ENCODE results near the gene PCMT1.
"Not testable (repeated sequence)": the region's sequence is repeated elsewhere in the genome, so short reads cannot be mapped to it uniquely, and the experiment has no call there.

Gene PCMT1

GRCh38 chr6:149847939-149848267 is 98.4 kb downstream of the PCMT1 start:
- Histone ChIP-seq H3K27me3 (ENCODE audit: insufficient read depth, low read length) (no peaks in the 10 kb centered on the region), H3K4me1 (ENCODE audit: insufficient read depth, low read length) (no peaks in the 10 kb centered on the region), H3K9ac (ENCODE audit: low read depth, low read length) (no peak overlapping the region), H3K4me3 (ENCODE audit: low read length) (no peak overlapping the region), H3K36me3 (ENCODE audit: insufficient read depth, low read depth, low read length) (no peaks in the 10 kb centered on the region), H3K9me3 (ENCODE audit: insufficient read depth, low read depth, low read length) (no peaks in the 10 kb centered on the region), H3K27ac (ENCODE audit: low read length) (no peak overlapping the region)

- not testable (repeated sequence) for H3K4me3 ChIP-seq (ENCODE audit: low read length); H3K27ac ChIP-seq (ENCODE audit: low read length); H3K27me3 ChIP-seq (ENCODE audit: insufficient read depth, low read length); H3K9me3 ChIP-seq (ENCODE audit: insufficient read depth, low read depth, low read length); H3K4me1 ChIP-seq (ENCODE audit: insufficient read depth, low read length); H3K36me3 ChIP-seq (ENCODE audit: insufficient read depth, low read depth, low read length); H3K9ac ChIP-seq (ENCODE audit: low read depth, low read length)
Observed at GRCh38 chr6:149848343-149848742, 98.8 kb downstream of the PCMT1 start.

- H3K27me3 ChIP-seq (ENCODE audit: insufficient read depth, low read length), result no peaks in the 10 kb centered on the region
- no peak overlapping the region for H3K27ac ChIP-seq (ENCODE audit: low read length)
- no peaks in the 10 kb centered on the region for H3K36me3 ChIP-seq (ENCODE audit: insufficient read depth, low read depth, low read length)
- no peaks in the 10 kb centered on the region for H3K9me3 ChIP-seq (ENCODE audit: insufficient read depth, low read depth, low read length)
- H3K4me1 ChIP-seq (ENCODE audit: insufficient read depth, low read length), result peaks cover 13% of the 10 kb centered on the region; the same call in 1 of the 2 replicates
- H3K9ac ChIP-seq (ENCODE audit: low read depth, low read length), result no peak overlapping the region
- no peak overlapping the region for H3K4me3 ChIP-seq (ENCODE audit: low read length)
Observed at GRCh38 chr6:149851461-149852110, 102.0 kb downstream of the PCMT1 start.

GRCh38 chr6:149852180-149852579 is 102.6 kb downstream of the PCMT1 start:
- H3K27ac ChIP-seq (ENCODE audit: low read length), result no peak overlapping the region
- H3K9ac ChIP-seq (ENCODE audit: low read depth, low read length), result no peak overlapping the region

GRCh38 chr6:149852881-149853280 is 103.3 kb downstream of the PCMT1 start:
- Histone ChIP-seq H3K4me1 (ENCODE audit: insufficient read depth, low read length) (peaks cover 13% of the 10 kb centered on the region; the same call in 1 of the 2 replicates), H3K9ac (ENCODE audit: low read depth, low read length) (no peak overlapping the region), H3K27me3 (ENCODE audit: insufficient read depth, low read length) (no peaks in the 10 kb centered on the region), H3K9me3 (ENCODE audit: insufficient read depth, low read depth, low read length) (no peaks in the 10 kb centered on the region), H3K36me3 (ENCODE audit: insufficient read depth, low read depth, low read length) (no peaks in the 10 kb centered on the region), H3K4me3 (ENCODE audit: low read length) (no peak overlapping the region), H3K27ac (ENCODE audit: low read length) (no peak overlapping the region)

More at GRCh38 chr6:149852180-149852579, 102.6 kb downstream of the PCMT1 start:
- Histone ChIP-seq H3K9me3 (ENCODE audit: insufficient read depth, low read depth, low read length) (no peaks in the 10 kb centered on the region), H3K36me3 (ENCODE audit: insufficient read depth, low read depth, low read length) (no peaks in the 10 kb centered on the region), H3K4me3 (ENCODE audit: low read length) (no peak overlapping the region), H3K4me1 (ENCODE audit: insufficient read depth, low read length) (peaks cover 13% of the 10 kb centered on the region; the same call in 1 of the 2 replicates), H3K27me3 (ENCODE audit: insufficient read depth, low read length) (no peaks in the 10 kb centered on the region)

- H3K27ac ChIP-seq (ENCODE audit: low read length); H3K27me3 ChIP-seq (ENCODE audit: insufficient read depth, low read length); H3K4me3 ChIP-seq (ENCODE audit: low read length); H3K9me3 ChIP-seq (ENCODE audit: insufficient read depth, low read depth, low read length); H3K9ac ChIP-seq (ENCODE audit: low read depth, low read length); H3K36me3 ChIP-seq (ENCODE audit: insufficient read depth, low read depth, low read length): not testable (repeated sequence)
- peaks cover 13% of the 10 kb centered on the region; the same call in 1 of the 2 replicates for H3K4me1 ChIP-seq (ENCODE audit: insufficient read depth, low read length)
Observed at GRCh38 chr6:149854017-149854416, 104.5 kb downstream of the PCMT1 start.

- Histone ChIP-seq H3K4me1 (ENCODE audit: insufficient read depth, low read length) (peaks cover 13% of the 10 kb centered on the region; the same call in 1 of the 2 replicates), H3K9ac (ENCODE audit: low read depth, low read length) (no peak overlapping the region), H3K27ac (ENCODE audit: low read length) (no peak overlapping the region), H3K9me3 (ENCODE audit: insufficient read depth, low read depth, low read length) (no peaks in the 10 kb centered on the region), H3K27me3 (ENCODE audit: insufficient read depth, low read length) (no peaks in the 10 kb centered on the region), H3K36me3 (ENCODE audit: insufficient read depth, low read depth, low read length) (no peaks in the 10 kb centered on the region), H3K4me3 (ENCODE audit: low read length) (no peak overlapping the region)
Observed at GRCh38 chr6:149854532-149854931, 105.0 kb downstream of the PCMT1 start.

GRCh38 chr6:149855040-149855654 is 105.6 kb downstream of the PCMT1 start:
- H3K4me1 ChIP-seq (ENCODE audit: insufficient read depth, low read length), result peaks cover 13% of the 10 kb centered on the region
- H3K36me3 ChIP-seq (ENCODE audit: insufficient read depth, low read depth, low read length), result no peaks in the 10 kb centered on the region
- H3K27me3 ChIP-seq (ENCODE audit: insufficient read depth, low read length), result no peaks in the 10 kb centered on the region
- no peak overlapping the region for H3K27ac ChIP-seq (ENCODE audit: low read length)
- H3K9ac ChIP-seq (ENCODE audit: low read depth, low read length), result no peak overlapping the region
- no peak overlapping the region for H3K4me3 ChIP-seq (ENCODE audit: low read length)
- no peaks in the 10 kb centered on the region for H3K9me3 ChIP-seq (ENCODE audit: insufficient read depth, low read depth, low read length)

- Histone ChIP-seq H3K4me1 (ENCODE audit: insufficient read depth, low read length) (peaks cover 19% of the 10 kb centered on the region), H3K9me3 (ENCODE audit: insufficient read depth, low read depth, low read length) (no peaks in the 10 kb centered on the region), H3K36me3 (ENCODE audit: insufficient read depth, low read depth, low read length) (no peaks in the 10 kb centered on the region), H3K27me3 (ENCODE audit: insufficient read depth, low read length) (peaks cover 4% of the 10 kb centered on the region; the same call in 1 of the 2 replicates), H3K27ac (ENCODE audit: low read length) (no peak overlapping the region), H3K9ac (ENCODE audit: low read depth, low read length) (no peak overlapping the region), H3K4me3 (ENCODE audit: low read length) (no peak overlapping the region)
Observed at GRCh38 chr6:149855741-149856140, 106.2 kb downstream of the PCMT1 start.

- peaks cover 21% of the 10 kb centered on the region for H3K4me1 ChIP-seq (ENCODE audit: insufficient read depth, low read length)
- no peak overlapping the region for H3K9ac ChIP-seq (ENCODE audit: low read depth, low read length)
- no peaks in the 10 kb centered on the region for H3K9me3 ChIP-seq (ENCODE audit: insufficient read depth, low read depth, low read length)
- H3K27me3 ChIP-seq (ENCODE audit: insufficient read depth, low read length), result peaks cover 11% of the 10 kb centered on the region
- H3K27ac ChIP-seq (ENCODE audit: low read length), result no peak overlapping the region
- H3K36me3 ChIP-seq (ENCODE audit: insufficient read depth, low read depth, low read length), result no peaks in the 10 kb centered on the region
- H3K4me3 ChIP-seq (ENCODE audit: low read length), result no peak overlapping the region
Observed at GRCh38 chr6:149856256-149856994, 106.9 kb downstream of the PCMT1 start.

- H3K4me1 ChIP-seq (ENCODE audit: insufficient read depth, low read length), result peaks cover 21% of the 10 kb centered on the region
- H3K9me3 ChIP-seq (ENCODE audit: insufficient read depth, low read depth, low read length), result no peaks in the 10 kb centered on the region
- H3K27me3 ChIP-seq (ENCODE audit: insufficient read depth, low read length), result peaks cover 22% of the 10 kb centered on the region
- no peak overlapping the region for H3K27ac ChIP-seq (ENCODE audit: low read length)
- H3K4me3 ChIP-seq (ENCODE audit: low read length), result no peak overlapping the region
- no peaks in the 10 kb centered on the region for H3K36me3 ChIP-seq (ENCODE audit: insufficient read depth, low read depth, low read length)
- H3K9ac ChIP-seq (ENCODE audit: low read depth, low read length), result no peak overlapping the region
Observed at GRCh38 chr6:149857541-149857940, 108.0 kb downstream of the PCMT1 start.

GRCh38 chr6:149859368-149859767 is 109.8 kb downstream of the PCMT1 start:
- no peaks in the 10 kb centered on the region for H3K36me3 ChIP-seq (ENCODE audit: insufficient read depth, low read depth, low read length)
- H3K27me3 ChIP-seq (ENCODE audit: insufficient read depth, low read length), result peaks cover 28% of the 10 kb centered on the region
- H3K4me1 ChIP-seq (ENCODE audit: insufficient read depth, low read length), result peaks cover 21% of the 10 kb centered on the region
- H3K9ac ChIP-seq (ENCODE audit: low read depth, low read length), result no peak overlapping the region
- no peaks in the 10 kb centered on the region for H3K9me3 ChIP-seq (ENCODE audit: insufficient read depth, low read depth, low read length)
- H3K27ac ChIP-seq (ENCODE audit: low read length), result no peak overlapping the region
- H3K4me3 ChIP-seq (ENCODE audit: low read length), result no peak overlapping the region

Data from iPS-20b (cell line).